HG03045 (cell line): Measurements from ENCODE around the gene RAD18.

Experiments
- ATAC-seq: cut with Tn5 transposase; IDR thresholded peaks from one replicate; pipeline ENCODE4 v1.9.1; 2021; ENCODE audit warnings: mild to moderate bottlenecking, moderate library complexity; ENCODE audit not compliant: unreplicated experiment

The RAD18 gene

GRCh38 chr3:8838765-8839423 is 124.4 kb downstream of the RAD18 start:
- ATAC-seq, result no peak

GRCh38 chr3:8838234-8838633 is 125.0 kb downstream of the RAD18 start:
- no peak for ATAC-seq

- no peak for ATAC-seq
These were observed 126.1 kb downstream of the RAD18 start for GRCh38 chr3:8837162-8837561.

GRCh38 chr3:8836096-8836495 is 127.2 kb downstream of the RAD18 start:
- no peak for ATAC-seq

GRCh38 chr3:8835385-8835784 is 127.9 kb downstream of the RAD18 start:
- no peak for ATAC-seq

GRCh38 chr3:8834974-8835373 is 128.3 kb downstream of the RAD18 start:
- no peak for ATAC-seq

GRCh38 chr3:8827641-8828040 is 135.6 kb downstream of the RAD18 start:
- no peak for ATAC-seq
